SH-SY5Y (cell line): ENCODE measurements around the gene WWOX.

Experiments used
- GATA2 ChIP-seq: IDR thresholded peaks from 2 replicates; pipeline ENCODE4 v1.6.1; 2011; ENCODE audit warnings: mild to moderate bottlenecking, low read depth, low read length
- GATA3 ChIP-seq: IDR thresholded peaks from 2 replicates; pipeline ENCODE4 v1.6.1; 2011; ENCODE audit warnings: low read depth, mild to moderate bottlenecking, low read length, moderate library complexity

The WWOX gene

DNA sequence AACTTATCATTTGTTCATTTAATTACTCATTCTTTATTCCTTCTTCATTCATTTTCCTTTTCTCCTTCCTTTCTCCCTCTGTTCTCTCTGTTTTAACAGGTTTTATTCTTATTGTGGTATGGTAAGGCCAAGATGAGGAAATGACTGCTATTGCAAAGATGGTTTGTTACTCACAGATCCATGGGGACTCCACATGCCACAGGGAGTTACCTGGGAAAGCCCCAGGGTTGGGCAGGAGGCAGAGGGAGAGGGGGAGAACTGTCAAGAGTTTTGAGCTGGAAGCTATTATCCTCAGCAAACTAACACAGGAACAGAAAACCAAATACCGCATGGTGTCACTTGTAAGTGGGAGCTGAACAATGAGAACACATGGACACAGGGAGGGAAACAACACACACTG is 453.3 kb downstream of the WWOX start:
- no peak for TF ChIP-seq GATA2
- no peak for TF ChIP-seq GATA3

DNA sequence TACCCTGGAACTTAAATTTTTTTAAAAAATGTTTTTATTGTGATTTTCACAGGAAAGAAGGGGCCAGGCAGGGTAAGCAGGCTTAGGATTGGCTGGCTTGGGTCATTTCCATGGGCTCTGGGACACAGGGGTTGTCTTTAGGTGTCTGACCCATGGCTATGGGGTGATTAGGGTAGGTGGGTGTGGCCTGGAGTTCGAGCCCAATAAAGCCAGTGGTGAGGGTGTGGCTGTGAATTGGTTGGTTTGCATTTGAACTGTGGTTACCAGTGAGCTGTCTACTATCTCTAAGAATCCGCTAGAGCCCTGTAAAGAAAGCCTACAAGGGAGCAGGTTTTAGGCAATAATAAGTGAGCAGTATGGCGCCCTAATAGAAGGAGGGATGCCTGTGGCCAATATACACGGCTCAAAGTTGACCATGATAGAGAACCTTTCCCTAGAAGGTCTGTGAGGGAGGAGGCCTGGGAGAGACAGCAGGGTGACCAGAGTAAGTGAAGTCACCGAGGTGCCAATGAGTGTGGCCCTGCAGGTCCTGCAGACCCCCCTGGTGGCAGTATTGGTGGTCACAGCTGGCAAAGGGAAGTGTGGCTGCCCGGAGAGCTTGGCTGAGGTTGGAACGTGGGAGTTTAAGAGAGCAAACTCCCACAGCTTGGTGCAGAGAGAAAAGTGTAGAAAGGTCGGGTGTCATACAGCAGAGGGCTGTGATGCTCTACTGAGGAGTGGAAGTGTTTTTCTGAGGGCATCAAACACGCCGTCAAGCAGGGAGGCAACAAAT is 454.0 kb downstream of the WWOX start:
- TF ChIP-seq GATA3 (no peak), GATA2 (no peak)

DNA sequence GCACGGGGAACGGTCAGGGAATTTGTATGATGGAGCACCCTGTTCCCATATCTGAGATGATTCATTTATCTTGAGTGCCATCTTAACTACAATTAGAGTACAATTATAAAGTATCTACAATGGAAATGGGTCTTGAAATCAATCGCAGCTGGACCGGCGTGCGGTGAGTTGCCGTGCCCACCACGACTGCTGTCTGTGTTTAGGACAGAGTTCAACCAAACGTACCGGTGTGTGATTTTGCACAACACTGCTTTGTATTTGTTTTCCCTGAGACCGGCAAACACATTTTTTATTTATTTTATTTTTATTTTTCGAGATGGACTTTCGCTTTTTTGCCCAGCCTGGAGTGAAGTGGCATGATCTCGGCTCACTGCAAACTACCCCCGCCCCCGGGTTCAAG is 457.0 kb downstream of the WWOX start:
- TF ChIP-seq GATA3 (no peak), GATA2 (no peak)

DNA sequence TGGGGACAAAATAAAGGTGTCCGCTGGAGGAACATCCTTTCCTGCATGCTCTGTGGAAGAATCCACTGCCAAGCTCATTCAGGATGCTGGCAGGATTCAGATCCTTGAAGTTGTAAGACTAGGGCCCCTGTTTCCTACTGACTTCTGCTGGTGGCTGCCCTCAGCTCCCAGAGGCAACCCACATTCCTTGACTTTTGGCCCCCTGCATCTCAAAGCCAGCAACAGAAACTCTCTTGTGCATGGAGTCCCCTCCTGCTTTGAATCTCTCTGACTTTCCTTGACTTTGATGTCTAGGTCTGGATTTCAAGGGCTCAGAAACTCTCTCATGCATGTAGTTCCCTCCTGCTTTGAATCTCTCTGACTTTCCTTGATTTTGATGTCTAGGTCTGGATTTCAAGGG is 461.5 kb downstream of the WWOX start:
- TF ChIP-seq GATA3 (no peak), GATA2 (no peak)

DNA sequence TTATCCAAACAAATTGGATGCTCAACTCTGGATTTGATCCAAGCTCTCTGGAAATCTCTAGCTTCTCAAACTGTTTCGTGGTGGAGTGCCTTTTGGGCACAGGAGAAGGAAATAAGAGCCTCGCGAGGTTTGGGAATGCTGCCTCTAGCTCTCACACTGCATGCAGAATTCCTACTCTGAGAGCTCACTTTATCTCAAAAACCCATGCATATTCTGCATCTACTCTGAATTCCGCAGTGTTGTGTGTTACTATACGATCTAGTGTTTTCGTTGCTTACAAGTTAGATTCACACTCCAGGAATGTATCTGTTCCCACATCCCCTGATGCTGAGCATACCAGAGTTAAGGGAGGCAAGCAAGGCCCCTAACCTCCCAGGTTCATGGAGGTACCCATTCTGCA is 462.7 kb downstream of the WWOX start:
- TF ChIP-seq GATA3, result no peak
- TF ChIP-seq GATA2, result no peak

DNA sequence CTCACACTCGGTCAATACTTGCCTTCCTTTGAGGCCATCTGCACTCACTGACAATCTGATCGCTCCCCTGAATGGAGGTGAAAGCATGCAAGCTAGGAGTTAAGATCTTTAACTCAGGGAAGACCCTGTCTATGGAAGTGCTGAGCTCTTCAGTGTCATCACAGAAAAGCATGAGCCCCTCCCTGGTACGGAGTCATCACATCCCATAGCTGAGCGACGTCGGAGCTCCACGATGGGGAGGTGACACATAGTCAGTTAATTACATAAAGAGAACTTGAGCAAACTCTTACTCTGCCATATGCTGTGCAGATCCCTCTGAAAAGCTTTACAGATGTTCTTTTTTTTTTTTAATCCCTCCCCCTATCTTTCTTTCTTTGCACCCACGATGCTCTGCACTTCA is 463.2 kb downstream of the WWOX start:
- TF ChIP-seq GATA3, result no peak
- no peak for TF ChIP-seq GATA2

DNA sequence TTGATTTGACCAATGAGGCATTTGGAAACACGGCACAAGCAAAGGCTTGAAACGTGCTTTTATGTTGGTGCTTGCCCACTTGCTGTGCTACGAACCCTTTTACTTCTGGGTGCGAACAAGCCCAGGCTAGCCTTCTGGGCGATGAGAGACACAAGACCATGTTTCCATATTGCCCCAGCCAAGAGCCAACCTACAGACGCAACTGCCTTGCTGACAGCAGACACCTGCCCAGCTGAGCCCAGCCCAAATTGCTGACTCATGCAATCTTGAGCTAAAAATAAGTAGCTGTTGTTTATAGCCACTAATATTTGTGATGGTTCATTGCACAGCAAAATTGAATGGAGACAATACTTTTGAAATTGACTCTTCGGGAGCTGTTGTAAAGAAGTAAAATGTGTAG is 464.5 kb downstream of the WWOX start:
- TF ChIP-seq GATA2 (no peak), GATA3 (no peak)

DNA sequence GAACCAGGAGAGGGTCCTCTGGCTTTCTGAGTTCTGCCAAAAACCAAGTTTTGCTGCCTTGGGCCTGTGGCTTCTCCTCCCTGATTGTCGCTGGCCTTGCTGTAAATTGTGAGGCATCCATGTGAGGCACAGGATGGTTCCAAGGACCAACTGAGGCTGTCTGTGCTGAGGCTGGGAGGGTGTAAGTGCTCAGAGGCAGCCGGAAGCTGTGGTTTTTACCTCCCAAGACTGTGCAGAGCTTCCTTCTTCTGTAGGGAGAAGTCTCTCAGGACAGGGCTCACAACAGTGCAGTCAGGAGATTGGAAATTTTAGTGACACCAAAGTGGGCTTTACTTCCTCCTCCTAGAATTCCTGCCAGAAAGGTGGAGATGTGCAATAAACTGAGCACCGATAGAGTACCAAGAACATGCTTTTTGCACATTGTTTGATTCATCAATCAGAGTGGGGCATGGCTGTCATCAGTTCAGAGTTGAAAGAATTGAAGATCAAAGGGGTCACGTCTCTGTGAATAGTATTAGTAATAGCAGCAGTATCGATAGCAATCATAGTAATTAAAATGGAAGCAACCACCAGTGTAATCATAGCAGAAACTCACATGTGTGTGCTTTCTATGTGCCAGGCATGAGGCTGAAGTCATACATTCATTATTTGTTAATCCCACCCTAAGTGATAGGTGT is 467.1 kb downstream of the WWOX start:
- TF ChIP-seq GATA2 (no peak), GATA3 (no peak)

DNA sequence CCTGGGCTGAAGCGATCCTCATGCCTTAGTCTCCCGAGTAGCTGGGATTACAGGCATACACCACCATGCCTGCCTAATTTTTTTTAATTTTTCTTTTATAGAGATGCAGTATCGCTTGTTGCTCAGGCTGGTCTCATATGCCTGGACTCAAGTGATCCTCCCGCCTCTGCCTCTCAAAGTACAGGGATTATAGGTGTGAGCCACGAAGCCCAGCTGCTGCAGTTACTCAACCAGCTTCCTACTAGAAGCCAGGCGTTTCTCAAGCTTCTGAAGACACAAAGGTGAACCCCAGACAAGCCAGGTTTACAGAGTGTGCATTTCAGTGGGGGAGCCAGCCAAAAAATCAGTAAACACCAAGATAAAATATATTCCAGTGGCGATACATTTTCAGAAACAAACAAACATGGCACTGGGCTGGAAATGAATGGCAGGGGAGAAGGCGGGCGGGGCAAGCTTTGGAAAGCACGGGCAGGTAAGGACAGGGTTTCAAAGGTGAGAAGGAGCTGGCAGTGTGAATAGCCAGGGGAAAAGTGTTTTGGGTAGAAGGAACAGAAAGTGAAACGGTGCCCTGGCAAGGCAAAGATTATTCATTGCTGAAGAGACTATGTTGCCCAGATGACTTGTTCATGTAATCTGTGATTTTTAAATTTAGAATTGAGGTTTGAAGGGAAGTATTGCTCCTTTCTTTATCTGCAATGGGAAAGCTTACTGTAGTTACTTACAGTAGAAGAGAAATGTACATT is 471.1 kb downstream of the WWOX start:
- TF ChIP-seq GATA2 (no peak), GATA3 (no peak)

DNA sequence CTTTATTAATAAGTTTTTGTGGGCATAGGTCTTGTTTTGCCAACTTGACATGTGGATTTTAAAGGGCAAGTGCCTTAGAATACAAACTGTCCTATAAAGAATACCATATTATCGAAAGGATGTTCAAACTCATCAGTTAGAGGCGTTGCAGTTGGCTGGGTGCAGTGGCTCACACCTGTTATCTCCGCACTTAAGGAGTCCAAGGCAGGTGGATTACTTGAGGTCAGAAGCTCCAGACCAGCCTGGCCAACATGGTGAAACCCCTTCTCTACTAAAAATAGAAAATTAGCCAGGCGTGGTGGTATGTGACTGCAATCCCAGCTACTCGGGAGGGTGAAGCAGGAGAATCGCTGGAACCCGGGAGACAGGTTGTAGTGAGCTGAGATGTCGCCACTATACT is 472.0 kb downstream of the WWOX start:
- TF ChIP-seq GATA3, result no peak
- TF ChIP-seq GATA2, result no peak

DNA sequence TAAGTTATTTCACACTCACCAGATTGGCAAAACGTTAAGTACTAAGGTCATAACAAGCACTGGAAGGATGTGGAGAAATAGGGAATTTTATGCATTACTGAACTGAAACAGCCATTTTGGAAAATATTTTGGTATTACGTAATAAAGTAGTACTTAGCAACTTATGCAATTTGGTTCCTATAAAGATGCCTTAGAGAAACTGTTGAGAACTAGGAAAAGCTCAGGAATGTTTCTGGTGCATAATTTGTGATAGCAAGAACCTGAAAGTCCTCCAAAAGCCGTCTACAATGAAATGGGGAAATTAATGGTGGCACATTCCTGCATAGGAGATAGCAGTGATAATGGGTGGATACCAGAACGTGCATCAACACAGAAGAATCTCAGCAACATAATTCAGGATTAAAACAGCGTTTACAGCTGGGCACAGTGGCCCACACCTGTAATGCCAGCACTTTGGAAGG is 472.5 kb downstream of the WWOX start:
- TF ChIP-seq GATA2 (no peak), GATA3 (no peak)

DNA sequence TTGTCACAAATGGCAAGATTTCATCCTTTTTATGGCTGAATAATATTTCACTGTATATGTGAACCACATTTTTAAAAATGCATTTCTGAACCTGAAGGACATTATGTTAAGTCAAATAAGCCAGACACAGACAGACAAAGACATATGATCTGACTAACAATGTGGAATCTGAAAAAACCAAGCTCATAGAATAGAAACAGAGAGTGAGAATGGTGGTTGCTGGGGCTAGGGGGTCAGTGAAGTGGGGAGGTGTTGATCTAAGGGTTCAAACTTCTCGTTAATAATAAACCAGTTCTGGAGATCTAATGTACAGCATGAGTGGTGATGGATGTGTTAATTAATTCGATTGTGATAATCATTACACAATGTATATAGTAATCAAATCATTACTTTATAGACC is 475.1 kb downstream of the WWOX start:
- TF ChIP-seq GATA3, result no peak
- no peak for TF ChIP-seq GATA2

DNA sequence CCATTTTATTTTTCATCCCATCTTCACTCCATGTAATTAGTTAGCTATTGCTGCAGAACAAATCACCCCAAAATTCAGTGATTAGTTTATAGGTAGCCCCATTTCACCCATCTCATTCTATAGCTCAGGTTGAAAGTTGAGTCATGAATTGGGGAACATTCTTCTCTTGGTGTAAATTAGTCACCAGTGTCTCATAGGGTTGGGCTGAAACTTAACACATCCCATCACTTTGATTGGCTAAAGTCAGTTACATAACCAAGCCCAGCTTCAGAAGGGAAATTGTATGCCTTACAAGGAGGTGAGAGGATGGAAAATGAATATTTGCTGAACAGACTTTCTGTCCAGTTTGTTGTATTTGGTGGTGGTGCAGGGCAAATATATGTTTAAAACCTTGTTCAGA is 477.5 kb downstream of the WWOX start:
- no peak for TF ChIP-seq GATA2
- TF ChIP-seq GATA3, result no peak

DNA sequence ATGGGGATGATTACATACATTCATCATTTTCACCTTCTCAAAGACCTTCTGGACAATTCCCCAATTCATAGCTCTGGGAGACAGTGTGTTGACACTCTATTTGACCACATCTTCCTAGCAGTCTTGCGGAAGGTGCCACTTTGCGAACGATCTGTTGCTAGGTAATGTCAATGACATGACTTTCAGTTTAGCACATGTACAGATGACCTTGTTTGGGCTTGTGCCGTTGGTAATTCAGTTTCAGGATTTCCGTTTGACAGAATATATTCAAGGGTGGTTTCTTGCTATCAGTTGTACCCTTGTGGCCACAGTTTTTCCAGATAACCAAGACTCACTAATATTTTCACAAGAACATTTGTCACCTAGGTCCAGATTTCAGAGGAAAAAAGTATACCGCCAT is 478.2 kb downstream of the WWOX start:
- no peak for TF ChIP-seq GATA2
- no peak for TF ChIP-seq GATA3

DNA sequence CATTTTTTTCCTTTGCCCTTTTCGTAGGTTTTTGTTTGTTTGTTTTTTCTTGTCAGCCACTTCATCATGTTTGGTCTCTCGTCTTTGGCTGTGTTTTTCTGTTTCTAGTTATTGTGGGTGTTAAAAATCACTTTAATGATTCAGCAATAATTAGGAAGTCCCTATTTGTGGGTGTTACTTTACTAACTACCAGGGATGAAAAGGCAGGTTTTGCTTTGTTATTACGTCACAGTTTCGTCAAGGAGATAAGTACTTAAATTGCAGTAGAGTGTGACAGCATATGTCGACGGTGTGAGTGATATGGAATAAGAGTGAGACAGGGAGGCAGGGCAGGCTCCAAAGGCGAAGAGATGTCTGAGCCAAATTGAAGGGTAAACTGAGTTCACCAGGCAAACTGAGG is 479.6 kb downstream of the WWOX start:
- TF ChIP-seq GATA3, result no peak
- no peak for TF ChIP-seq GATA2

DNA sequence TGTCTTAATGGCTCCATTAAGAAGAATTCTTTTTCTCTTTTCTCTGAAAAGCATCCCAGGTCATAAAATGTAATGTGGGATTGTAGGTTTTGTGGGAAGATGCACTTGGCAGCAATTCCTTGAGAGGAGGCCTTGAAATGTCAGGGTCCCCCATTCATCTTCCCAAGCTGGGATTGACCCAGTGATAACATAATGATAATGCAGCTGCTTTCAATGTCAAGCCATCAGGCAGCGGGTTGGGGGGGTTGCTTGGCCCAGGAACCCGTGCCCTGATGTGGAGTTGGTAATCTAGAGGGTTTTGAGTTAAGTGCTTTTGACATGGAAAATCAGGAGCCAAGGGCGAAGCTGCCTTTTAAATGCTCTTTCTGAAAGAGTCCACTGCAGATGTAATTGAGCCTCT is 484.0 kb downstream of the WWOX start:
- TF ChIP-seq GATA2 (no peak), GATA3 (no peak)

DNA sequence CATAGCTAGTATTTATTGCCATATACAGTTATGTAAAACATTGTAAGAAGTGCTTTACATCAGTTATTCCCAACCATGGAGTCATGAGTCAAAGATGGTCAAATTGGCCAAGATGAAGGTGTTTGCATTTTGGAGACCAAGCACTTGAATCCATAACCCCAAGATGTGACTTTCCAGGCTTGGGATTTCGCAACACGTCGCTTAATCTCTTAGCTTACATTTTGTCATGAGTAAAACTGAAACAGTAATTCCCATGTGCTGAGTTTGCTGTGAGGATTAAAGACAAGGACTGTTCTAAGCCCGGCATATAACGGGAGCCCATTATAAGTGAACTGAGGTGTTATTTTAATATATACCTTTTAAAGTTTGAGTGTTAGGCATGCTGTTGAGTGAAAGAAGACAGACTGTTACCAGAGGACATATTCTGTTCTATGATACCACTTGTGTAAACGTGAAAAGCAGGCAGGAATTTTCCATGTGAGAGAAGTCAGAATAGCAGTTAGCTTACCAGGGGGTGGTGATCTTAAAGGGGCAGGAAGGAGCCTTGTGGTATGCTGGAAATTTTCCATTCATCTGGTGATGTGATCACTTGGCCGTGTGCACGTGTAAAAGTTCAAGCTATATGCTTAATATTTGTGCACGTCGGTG is 484.9 kb downstream of the WWOX start:
- TF ChIP-seq GATA3 (no peak), GATA2 (no peak)
